SH-SY5Y (cell line): ENCODE data around the gene GEMIN4.

ENCODE experiments used
- GATA2 ChIP-seq: IDR thresholded peaks from 2 replicates; pipeline ENCODE4 v1.6.1; 2011; ENCODE audit warnings: mild to moderate bottlenecking, low read depth, low read length
- GATA3 ChIP-seq: IDR thresholded peaks from 2 replicates; pipeline ENCODE4 v1.6.1; 2011; ENCODE audit warnings: low read depth, mild to moderate bottlenecking, low read length, moderate library complexity

DNA sequence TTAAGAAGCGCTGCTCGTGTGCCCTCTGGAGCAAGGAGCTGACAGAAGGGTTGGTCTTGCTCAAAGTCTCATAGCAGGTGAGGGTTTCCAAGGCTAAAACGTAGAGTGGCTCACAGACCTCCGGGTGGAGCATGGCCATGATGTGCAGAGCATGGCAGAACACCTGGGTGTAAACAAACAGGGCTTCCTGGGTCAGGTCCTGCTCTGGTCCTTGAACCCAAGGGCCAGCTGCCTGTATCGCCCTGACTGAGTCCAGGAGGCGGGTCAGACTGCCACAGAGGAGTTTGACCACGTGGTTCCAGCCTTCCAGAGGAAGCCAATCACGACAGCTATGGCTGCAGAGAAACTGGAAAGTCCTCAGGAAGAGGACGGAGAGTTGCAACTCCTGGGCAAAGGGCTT is 7.1 kb downstream of the GEMIN4 start:
- TF ChIP-seq GATA3 (no peak), GATA2 (no peak)
